HG02852 (cell line): ENCODE measurements around the gene MAU2.
"Not testable (repeated sequence)": the region's sequence is repeated elsewhere in the genome, so short reads cannot be mapped to it uniquely, and the experiment has no call there.

Experiments
- ATAC-seq: cut with Tn5 transposase; IDR thresholded peaks from one replicate; pipeline ENCODE4 v1.9.1; 2021; ENCODE audit warnings: mild to moderate bottlenecking, moderate library complexity; ENCODE audit not compliant: unreplicated experiment

The MAU2 gene

GRCh38 chr19:19345232-19345631 is 24.6 kb downstream of the MAU2 start:
- no peak for ATAC-seq

GRCh38 chr19:19345970-19346369 is 25.3 kb downstream of the MAU2 start:
- ATAC-seq, result no peak

GRCh38 chr19:19347401-19348110 is 26.9 kb downstream of the MAU2 start:
- ATAC-seq, result no peak

GRCh38 chr19:19348266-19348665 is 27.6 kb downstream of the MAU2 start:
- no peak for ATAC-seq

GRCh38 chr19:19349365-19349764 is 28.7 kb downstream of the MAU2 start:
- no peak for ATAC-seq

- not testable (repeated sequence) for ATAC-seq
Observed at GRCh38 chr19:19350756-19351155, 30.1 kb downstream of the MAU2 start.

- no peak for ATAC-seq
Observed at GRCh38 chr19:19352823-19353222, 32.2 kb downstream of the MAU2 start.

GRCh38 chr19:19354007-19354406 is 33.4 kb downstream of the MAU2 start:
- ATAC-seq, result no peak

GRCh38 chr19:19354932-19355331 is 34.3 kb downstream of the MAU2 start:
- ATAC-seq, result no peak

- no peak for ATAC-seq
Observed at GRCh38 chr19:19355606-19356139, 35.0 kb downstream of the MAU2 start.

- no peak for ATAC-seq
Observed at GRCh38 chr19:19356500-19356899, 35.9 kb downstream of the MAU2 start.

- ATAC-seq, result no peak
Observed at GRCh38 chr19:19356901-19357566, 36.4 kb downstream of the MAU2 start.

GRCh38 chr19:19361075-19361594 is 40.5 kb downstream of the MAU2 start:
- peak; percentile 62 for ATAC-seq

GRCh38 chr19:19362075-19362474 is 41.4 kb downstream of the MAU2 start:
- ATAC-seq, result no peak

- peak; percentile 75 for ATAC-seq
Observed at GRCh38 chr19:19366434-19367396, 46.1 kb downstream of the MAU2 start.

- ATAC-seq, result no peak
Observed at GRCh38 chr19:19368087-19368486, 47.5 kb downstream of the MAU2 start.

- ATAC-seq, result no peak
Observed at GRCh38 chr19:19371059-19371458, 50.4 kb downstream of the MAU2 start.

GRCh38 chr19:19372656-19373416 is 52.2 kb downstream of the MAU2 start:
- peak; percentile 84 for ATAC-seq

- no peak for ATAC-seq
Observed at GRCh38 chr19:19379527-19379926, 58.9 kb downstream of the MAU2 start.

- not testable (repeated sequence) for ATAC-seq
Observed at GRCh38 chr19:19380316-19380715, 59.7 kb downstream of the MAU2 start.
